Kidney epithelial cell (primary cell): ENCODE data around the gene DYNC1LI1. TPM values are rescaled to one million over a fixed set of nuclear protein-coding genes. Genes with fewer than 3 reads are reported as not detected.
"Not testable (repeated sequence)": the region's sequence is repeated elsewhere in the genome, so short reads cannot be mapped to it uniquely, and the experiment has no call there.

Experiments
- DNase-seq: peaks from one replicate; pipeline ENCODE4 v3.0.0-alpha.2; 2010; ENCODE audit warnings: low read depth
- H3K27me3 ChIP-seq: 2 replicates; pipeline ENCODE4 v1.6.0; 2011; ENCODE audit warnings: low read length; ENCODE audit not compliant: control insufficient read depth, insufficient read depth
- H3K36me3 ChIP-seq: 2 replicates; pipeline ENCODE4 v1.5.1; 2011; ENCODE audit warnings: low read length; ENCODE audit not compliant: control insufficient read depth, insufficient read depth
- H3K4me3 ChIP-seq: 2 replicates; pipeline ENCODE4 v1.5.1; 2011; ENCODE audit warnings: low read depth, mild to moderate bottlenecking, control low read depth, low read length
- CTCF ChIP-seq: IDR thresholded peaks from 2 replicates; pipeline ENCODE4 v1.5.1; 2011; ENCODE audit warnings: mild to moderate bottlenecking, moderate library complexity, low read length, control low read depth, inconsistent platforms; ENCODE audit not compliant: insufficient read depth, poor library complexity, severe bottlenecking
- total RNA-seq: library from RNA; depleted of rRNA; stranded (reverse); fragments of >200 nt; gene quantifications from 2 replicates; pipeline ENCODE4 v1.2.3, GENCODE V29; 2015

Gene DYNC1LI1
- total RNA-seq, 1 donor from 2014 or later: 41.8 TPM

DNA sequence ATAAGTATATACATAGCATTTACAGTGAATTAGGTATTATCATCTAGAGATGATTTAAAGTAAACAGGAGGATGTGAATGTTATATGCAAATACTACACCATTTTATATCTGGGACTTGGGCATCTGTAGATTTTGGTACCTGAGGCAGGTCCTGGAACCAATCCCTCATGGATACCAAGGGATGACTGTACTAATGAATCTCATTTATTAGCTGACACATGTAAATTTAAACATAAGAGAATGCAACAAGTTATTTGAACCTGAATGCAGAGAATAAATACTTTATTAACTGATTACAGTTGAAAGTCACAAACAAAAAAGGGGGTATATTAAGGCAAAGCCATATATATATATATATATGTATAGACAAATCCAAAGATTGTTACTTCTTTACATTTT is 44.9 kb downstream of the DYNC1LI1 start:
- no peaks in the 10 kb centered on the region for H3K27me3 ChIP-seq
- H3K36me3 ChIP-seq: no peaks in the 10 kb centered on the region
- DNase-seq: no peak
- TF ChIP-seq CTCF: no peak
- H3K4me3 ChIP-seq: no peak overlapping the region

GRCh38 chr3:32522682-32523081 is 48.0 kb downstream of the DYNC1LI1 start:
- no peak for TF ChIP-seq CTCF
- Histone ChIP-seq H3K27me3 (no peaks in the 10 kb centered on the region), H3K36me3 (no peaks in the 10 kb centered on the region), H3K4me3 (no peak overlapping the region)
- no peak for DNase-seq

- H3K27me3 ChIP-seq, H3K4me3 ChIP-seq, H3K36me3 ChIP-seq, DNase-seq: not testable (repeated sequence)
Observed at GRCh38 chr3:32518921-32519320, 51.7 kb downstream of the DYNC1LI1 start.

- not testable (repeated sequence) for H3K27me3 ChIP-seq, H3K36me3 ChIP-seq, H3K4me3 ChIP-seq, DNase-seq
Observed at GRCh38 chr3:32516751-32517150, 53.9 kb downstream of the DYNC1LI1 start.

GRCh38 chr3:32511005-32511404 is 59.7 kb downstream of the DYNC1LI1 start:
- no peak for DNase-seq
- Histone ChIP-seq H3K36me3 (no peaks in the 10 kb centered on the region), H3K27me3 (no peaks in the 10 kb centered on the region), H3K4me3 (no peak overlapping the region)
- no peak for TF ChIP-seq CTCF

GRCh38 chr3:32510075-32510724 is 60.5 kb downstream of the DYNC1LI1 start:
- no peaks in the 10 kb centered on the region for H3K27me3 ChIP-seq
- TF ChIP-seq CTCF: peak; percentile 78
- no peak for DNase-seq
- no peak overlapping the region for H3K4me3 ChIP-seq
- no peaks in the 10 kb centered on the region for H3K36me3 ChIP-seq

- no peaks in the 10 kb centered on the region for H3K36me3 ChIP-seq
- DNase-seq: no peak
- TF ChIP-seq CTCF: no peak
- H3K27me3 ChIP-seq: no peaks in the 10 kb centered on the region
- H3K4me3 ChIP-seq: no peak overlapping the region
Observed at GRCh38 chr3:32508711-32509110, 61.9 kb downstream of the DYNC1LI1 start.
